ENCODE results near the gene C10orf90. TPM values are rescaled to one million over a fixed set of nuclear protein-coding genes. Genes with fewer than 3 reads are reported as not detected.

Gene C10orf90
- total RNA-seq, 1 experiment from 2014 or later, result not detected

- Histone ChIP-seq H4K20me1 (ENCODE audit: control insufficient read depth, insufficient read depth, insufficient read length) (no peaks in the 10 kb centered on the region), H4K8ac (replicated peaks; ENCODE audit: insufficient read length, low read depth, low read length) (no peak overlapping the region), H2BK15ac (ENCODE audit: low read depth, low read length) (no peak overlapping the region), H3K4me1 (ENCODE audit: insufficient read depth, low read length) (no peaks in the 10 kb centered on the region), H2BK5ac (ENCODE audit: insufficient read length, low read length) (no peak overlapping the region), H4K91ac (ENCODE audit: insufficient read length, low read depth, low read length) (no peak overlapping the region), H2AFZ (ENCODE audit: low read length) (no peak overlapping the region), H3K4ac (ENCODE audit: low read depth, low read length) (no peak overlapping the region), H3K23me2 (ENCODE audit: insufficient read length, low read depth, low read length, poor library complexity, severe bottlenecking) (no peaks in the 10 kb centered on the region), H4K5ac (ENCODE audit: insufficient read length, low read depth, low read length) (no peak overlapping the region), H3K27ac (ENCODE audit: insufficient read length, low read depth, low read length) (no peak overlapping the region), H3K79me2 (ENCODE audit: insufficient read depth, low read length) (no peaks in the 10 kb centered on the region), H3T11ph (ENCODE audit: low read length) (no peak overlapping the region), H3K9ac (ENCODE audit: extremely low read depth, insufficient read length, low read length) (no peak overlapping the region), H2BK120ac (ENCODE audit: low read depth, low read length, poor library complexity, severe bottlenecking) (no peak overlapping the region), H3K9me3 (ENCODE audit: control insufficient read depth, low read depth, low read length) (no peaks in the 10 kb centered on the region), H3K14ac (ENCODE audit: insufficient read depth, low read length) (no peak overlapping the region), H3K56ac (ENCODE audit: insufficient read length, low read depth, low read length) (no peak overlapping the region), H2AK5ac (ENCODE audit: insufficient read length, low read length) (no peak overlapping the region), H2BK20ac (ENCODE audit: low read depth, low read length, poor library complexity, severe bottlenecking) (no peak overlapping the region), H3K18ac (ENCODE audit: insufficient read length, low read depth, low read length) (no peak overlapping the region), H3K4me2 (ENCODE audit: insufficient read depth, insufficient read length, low read length) (no peak overlapping the region), H3K23ac (ENCODE audit: insufficient read length, low read depth, low read length) (no peak overlapping the region), H2BK12ac (ENCODE audit: insufficient read length, low read depth, low read length) (no peak overlapping the region), H3K79me1 (ENCODE audit: insufficient read depth, low read depth, low read length, poor library complexity, severe bottlenecking) (no peaks in the 10 kb centered on the region), H3K27me3 (ENCODE audit: insufficient read depth, low read length) (no peaks in the 10 kb centered on the region)
- no peak for TF ChIP-seq CTCF (conservative IDR thresholded peaks at IDR 0.05)
- H3K4me1 Mint-ChIP-seq, result no peaks in the 10 kb centered on the region
- H3K27me3 Mint-ChIP-seq (ENCODE audit: low read depth), result peaks cover 2% of the 10 kb centered on the region; the same call in 1 of the 2 replicates
- H3K36me3 Mint-ChIP-seq (ENCODE audit: insufficient read depth in 1 of 3, low read depth in 3 of 3), result no peaks in the 10 kb centered on the region; a peak in 1 of 7 replicates
- no peaks in the 10 kb centered on the region; a peak in 1 of 5 replicates for H3K9me3 Mint-ChIP-seq
- H3K27ac Mint-ChIP-seq, result no peak overlapping the region
- no peak overlapping the region for H3K4me3 Mint-ChIP-seq
- DNase-seq, result no peak
- WGBS (ENCODE audit: extremely low coverage, insufficient read length, low lambda C conversion rate), result no CpG with 5 or more reads among the region's 3 CpGs
Observed at GRCh38 chr10:126592901-126593300, 77.6 kb downstream of the C10orf90 start.

Data from H9 (cell line).